AG09319 (cell line): ENCODE data around the gene TTLL8.

Experiments used
- DNase-seq: peaks from one replicate; pipeline ENCODE4 v3.0.0-alpha.2; 2010; ENCODE audit warnings: low read depth; ENCODE audit errors: extremely low read depth
- TF ChIP-seq, protein P1 (sequence below): IDR thresholded peaks from 2 replicates; pipeline ENCODE4 v1.5.1; 2011; ENCODE audit warnings: low read depth, mild to moderate bottlenecking, inconsistent platforms, low read length, moderate library complexity

Gene TTLL8

GRCh38 chr22:50031189-50032091 is 26.7 kb downstream of the TTLL8 start:
- TF ChIP-seq, protein P1, sequence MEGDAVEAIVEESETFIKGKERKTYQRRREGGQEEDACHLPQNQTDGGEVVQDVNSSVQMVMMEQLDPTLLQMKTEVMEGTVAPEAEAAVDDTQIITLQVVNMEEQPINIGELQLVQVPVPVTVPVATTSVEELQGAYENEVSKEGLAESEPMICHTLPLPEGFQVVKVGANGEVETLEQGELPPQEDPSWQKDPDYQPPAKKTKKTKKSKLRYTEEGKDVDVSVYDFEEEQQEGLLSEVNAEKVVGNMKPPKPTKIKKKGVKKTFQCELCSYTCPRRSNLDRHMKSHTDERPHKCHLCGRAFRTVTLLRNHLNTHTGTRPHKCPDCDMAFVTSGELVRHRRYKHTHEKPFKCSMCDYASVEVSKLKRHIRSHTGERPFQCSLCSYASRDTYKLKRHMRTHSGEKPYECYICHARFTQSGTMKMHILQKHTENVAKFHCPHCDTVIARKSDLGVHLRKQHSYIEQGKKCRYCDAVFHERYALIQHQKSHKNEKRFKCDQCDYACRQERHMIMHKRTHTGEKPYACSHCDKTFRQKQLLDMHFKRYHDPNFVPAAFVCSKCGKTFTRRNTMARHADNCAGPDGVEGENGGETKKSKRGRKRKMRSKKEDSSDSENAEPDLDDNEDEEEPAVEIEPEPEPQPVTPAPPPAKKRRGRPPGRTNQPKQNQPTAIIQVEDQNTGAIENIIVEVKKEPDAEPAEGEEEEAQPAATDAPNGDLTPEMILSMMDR, result no peak
- no peak for DNase-seq

DNA sequence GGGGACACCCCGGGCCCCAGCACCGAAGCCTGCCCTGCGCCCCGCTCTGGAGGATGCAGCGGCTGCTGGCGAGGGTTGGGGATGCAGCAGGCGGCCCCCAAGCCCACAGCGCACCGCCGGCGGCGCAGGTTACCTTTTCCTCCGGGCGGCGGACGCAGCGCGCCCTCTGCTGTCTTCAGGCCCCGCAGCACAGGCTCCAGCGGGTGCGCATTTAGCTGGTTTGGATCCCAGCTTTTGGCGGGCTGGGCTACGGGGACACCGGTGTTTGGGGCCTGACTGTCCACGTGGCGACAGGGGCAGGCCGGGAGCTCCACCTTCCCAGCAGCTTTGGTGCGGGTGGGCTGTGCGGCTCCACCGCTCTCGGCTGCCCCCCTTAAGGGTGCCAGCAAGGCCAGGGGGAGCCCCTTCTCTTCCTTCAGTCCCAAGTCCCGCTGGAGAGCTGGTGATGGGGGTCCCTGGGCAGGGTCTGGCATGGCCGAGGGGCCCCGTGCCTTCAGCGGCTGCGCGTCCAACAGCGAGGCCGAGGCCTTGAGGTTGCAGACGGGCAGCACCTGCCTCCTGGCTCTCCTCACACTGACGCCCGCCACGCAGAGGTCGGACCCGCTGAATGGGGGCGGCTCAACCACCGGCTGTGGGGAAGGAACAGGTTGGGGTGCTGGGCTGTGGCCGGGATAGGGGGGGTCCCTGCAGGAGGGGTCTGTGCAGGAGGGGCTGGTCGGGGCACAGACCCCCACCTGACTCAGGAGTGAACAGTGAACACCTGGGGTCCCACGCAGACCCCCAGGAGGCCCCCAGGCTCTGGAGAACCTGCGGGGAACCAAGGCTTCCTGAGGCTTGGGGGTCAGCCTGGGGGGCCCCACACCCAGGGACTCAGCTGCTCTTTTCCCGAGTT is 27.6 kb downstream of the TTLL8 start:
- DNase-seq, result peak; percentile 10
- TF ChIP-seq, protein P1, result peak; percentile 85

GRCh38 chr22:50027639-50028537 is 30.2 kb downstream of the TTLL8 start:
- no peak for DNase-seq
- TF ChIP-seq, protein P1, result no peak

GRCh38 chr22:50025993-50026392 is 32.1 kb downstream of the TTLL8 start:
- TF ChIP-seq, protein P1, result no peak
- DNase-seq, result no peak

GRCh38 chr22:50022171-50022819 is 35.8 kb downstream of the TTLL8 start:
- no peak for DNase-seq
- TF ChIP-seq, protein P1, result no peak

- no peak for DNase-seq
- TF ChIP-seq, protein P1, result no peak
Observed at GRCh38 chr22:50020606-50021005, 37.5 kb downstream of the TTLL8 start.
